ENCODE results near the gene GSAP.
"Not testable (repeated sequence)": the region's sequence is repeated elsewhere in the genome, so short reads cannot be mapped to it uniquely, and the experiment has no call there.

The GSAP gene

GRCh38 chr7:77353407-77353721 lies 62.8 kb downstream of the GSAP start:
- H3K4me3 ChIP-seq (ENCODE audit: low read depth, low read length): no peak overlapping the region

GRCh38 chr7:77352665-77353406 lies 63.3 kb downstream of the GSAP start:
- H3K4me3 ChIP-seq (ENCODE audit: low read depth, low read length): no peak overlapping the region
- TF ChIP-seq CTCF (IDR thresholded peaks at IDR 0.05; ENCODE audit: low read depth, low read length): no peak

More at GRCh38 chr7:77353407-77353721, 62.8 kb downstream of the GSAP start:
- TF ChIP-seq CTCF (IDR thresholded peaks at IDR 0.05; ENCODE audit: low read depth, low read length): no peak

- no peak overlapping the region for H3K4me3 ChIP-seq (ENCODE audit: low read depth, low read length)
- TF ChIP-seq CTCF (IDR thresholded peaks at IDR 0.05; ENCODE audit: low read depth, low read length): no peak
These were observed 64.6 kb downstream of the GSAP start for GRCh38 chr7:77351539-77352004.

GRCh38 chr7:77349141-77349540 lies 67.0 kb downstream of the GSAP start:
- no peak for TF ChIP-seq CTCF (IDR thresholded peaks at IDR 0.05; ENCODE audit: low read depth, low read length)

GRCh38 chr7:77348371-77348813 lies 67.8 kb downstream of the GSAP start:
- TF ChIP-seq CTCF (IDR thresholded peaks at IDR 0.05; ENCODE audit: low read depth, low read length): no peak

More at GRCh38 chr7:77349141-77349540, 67.0 kb downstream of the GSAP start:
- no peak overlapping the region for H3K4me3 ChIP-seq (ENCODE audit: low read depth, low read length)

GRCh38 chr7:77346441-77346840 lies 69.7 kb downstream of the GSAP start:
- no peak for TF ChIP-seq CTCF (IDR thresholded peaks at IDR 0.05; ENCODE audit: low read depth, low read length)
- no peak overlapping the region for H3K4me3 ChIP-seq (ENCODE audit: low read depth, low read length)

More at GRCh38 chr7:77348371-77348813, 67.8 kb downstream of the GSAP start:
- no peak overlapping the region for H3K4me3 ChIP-seq (ENCODE audit: low read depth, low read length)

GRCh38 chr7:77345426-77345825 lies 70.7 kb downstream of the GSAP start:
- H3K4me3 ChIP-seq (ENCODE audit: low read depth, low read length): not testable (repeated sequence)

GRCh38 chr7:77339726-77340125 lies 76.4 kb downstream of the GSAP start:
- no peak overlapping the region for H3K4me3 ChIP-seq (ENCODE audit: low read depth, low read length)
- no peak for TF ChIP-seq CTCF (IDR thresholded peaks at IDR 0.05; ENCODE audit: low read depth, low read length)
